CD4-positive, alpha-beta T cell treated with Interleukin-17A for 1 hour (primary cell): ENCODE results near the gene SELENOT.
"Not testable (repeated sequence)": the region's sequence is repeated elsewhere in the genome, so short reads cannot be mapped to it uniquely, and the experiment has no call there.

Source experiments
- DNase-seq: peaks from one replicate; pipeline ENCODE4 v3.0.0-alpha.2; 2020

Gene SELENOT

GRCh38 chr3:150609988-150610387, 6.9 kb downstream of the SELENOT start:
- DNase-seq: no peak

- DNase-seq: no peak
Measured at GRCh38 chr3:150610785-150611184, 7.7 kb downstream of the SELENOT start.

DNA sequence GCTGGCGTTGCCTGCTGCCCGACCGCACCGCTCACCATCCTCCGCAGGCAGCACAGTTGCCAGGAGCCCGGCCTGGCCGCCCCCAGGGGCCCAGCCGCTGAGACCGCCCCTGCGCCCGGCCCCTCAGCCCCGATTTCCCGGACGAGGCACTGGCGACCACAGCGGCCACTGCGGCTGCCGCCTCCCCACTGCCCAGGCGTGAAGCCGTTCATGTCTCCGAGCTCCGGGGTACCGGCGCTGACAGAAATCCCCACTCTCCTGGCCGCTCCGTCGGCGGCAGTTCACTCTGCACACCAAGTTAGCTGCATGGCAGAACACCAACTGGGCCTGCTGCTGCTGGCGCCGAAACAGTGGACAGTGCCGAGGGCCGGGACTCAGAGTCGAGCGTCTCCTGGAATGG, 8.5 kb downstream of the SELENOT start:
- no peak for DNase-seq

DNA sequence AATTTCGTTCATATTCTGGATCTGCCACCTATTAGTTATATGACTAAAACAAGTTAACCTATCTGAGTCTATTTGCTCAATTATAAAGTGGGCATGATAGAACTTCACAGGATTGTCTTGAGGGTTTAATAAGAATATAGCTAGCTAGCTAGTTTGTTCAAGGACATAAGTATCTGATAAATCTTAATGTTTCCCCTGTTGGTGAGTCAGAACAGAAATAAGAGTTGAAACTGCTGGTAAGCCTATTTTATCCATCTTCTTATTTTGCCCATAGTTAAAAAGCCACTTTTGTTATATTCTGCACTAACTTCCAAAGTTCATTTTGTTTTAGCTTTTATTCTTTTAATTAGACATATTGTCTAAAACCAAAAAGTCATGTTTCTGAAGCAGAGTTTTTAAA, 9.4 kb downstream of the SELENOT start:
- DNase-seq: no peak

DNA sequence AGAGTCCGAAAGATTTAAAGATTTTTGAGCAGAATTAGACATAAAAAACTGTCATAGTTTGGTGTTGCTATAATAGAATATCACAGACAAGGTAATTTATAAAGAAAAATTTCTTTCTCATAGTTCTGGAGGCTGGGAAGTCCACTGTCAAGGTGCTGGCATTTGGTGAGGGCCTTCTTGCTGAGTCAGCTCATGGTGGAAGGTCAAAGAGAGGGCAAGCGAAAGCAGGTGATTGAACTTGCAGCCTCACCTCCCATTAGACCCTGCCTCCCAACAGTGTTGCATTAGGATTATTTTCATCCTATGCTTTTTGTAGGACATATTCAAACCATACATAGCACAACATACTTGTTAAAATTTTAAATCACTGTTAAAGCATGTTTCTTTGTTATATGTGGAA, 9.9 kb downstream of the SELENOT start:
- DNase-seq: no peak

DNA sequence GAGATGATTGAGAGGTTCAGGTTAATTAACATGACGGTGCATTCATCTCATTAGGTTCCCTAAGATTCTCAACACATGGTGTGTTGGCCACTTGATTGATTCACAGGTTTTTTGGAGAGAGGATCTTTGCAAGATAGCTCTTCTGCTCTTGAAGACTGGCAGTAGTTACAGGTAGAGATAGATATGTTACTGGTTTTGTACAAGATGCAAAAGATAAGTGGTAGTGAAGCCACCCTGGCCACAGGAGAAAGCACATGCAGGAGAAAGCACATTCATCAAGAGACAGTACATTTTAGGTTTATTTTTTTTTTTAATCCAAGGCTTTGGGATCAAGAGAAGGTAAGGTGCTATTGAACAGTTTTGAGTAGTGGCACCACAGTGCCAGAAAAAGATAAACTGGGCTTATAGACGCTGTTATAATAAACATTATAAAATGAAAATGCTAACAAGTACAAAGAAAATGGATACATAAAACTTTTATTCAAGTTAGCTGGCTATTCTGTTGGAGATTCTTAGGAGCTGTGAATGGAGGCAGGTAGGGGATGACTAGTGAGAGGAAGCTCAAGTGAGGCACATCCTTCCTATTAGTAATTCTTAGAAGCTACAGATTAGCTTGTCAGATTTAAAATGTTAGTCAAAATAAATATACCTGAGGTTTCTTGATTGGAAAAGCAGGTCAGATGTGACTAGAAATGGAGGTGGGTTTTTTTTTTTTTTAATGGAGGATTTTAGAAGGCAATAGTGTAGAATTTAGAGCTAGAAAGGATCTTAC, 10.8 kb downstream of the SELENOT start:
- no peak for DNase-seq

- no peak for DNase-seq
Measured at GRCh38 chr3:150620002-150620689, 17.0 kb downstream of the SELENOT start.

- not testable (repeated sequence) for DNase-seq
Measured at GRCh38 chr3:150622955-150623354, 19.8 kb downstream of the SELENOT start.

DNA sequence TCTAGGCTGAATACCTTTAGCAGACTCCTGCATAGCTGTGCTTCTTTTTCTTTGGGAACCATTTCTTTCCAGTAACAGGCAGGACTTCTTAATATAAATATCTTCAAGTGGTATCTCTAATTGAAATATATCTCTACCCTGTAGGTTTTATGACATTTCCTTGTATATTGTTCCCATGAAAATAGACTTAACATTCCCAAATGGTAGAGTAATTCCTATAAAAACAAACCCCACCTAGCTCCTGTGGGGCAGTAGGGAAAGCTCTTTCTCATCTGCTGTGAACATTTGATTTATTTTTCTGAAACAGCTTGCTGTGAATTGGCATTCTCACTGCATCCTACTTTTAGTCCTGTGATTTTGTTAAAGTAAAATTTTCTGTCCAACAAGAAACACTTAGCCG, 20.8 kb downstream of the SELENOT start:
- DNase-seq: no peak

DNA sequence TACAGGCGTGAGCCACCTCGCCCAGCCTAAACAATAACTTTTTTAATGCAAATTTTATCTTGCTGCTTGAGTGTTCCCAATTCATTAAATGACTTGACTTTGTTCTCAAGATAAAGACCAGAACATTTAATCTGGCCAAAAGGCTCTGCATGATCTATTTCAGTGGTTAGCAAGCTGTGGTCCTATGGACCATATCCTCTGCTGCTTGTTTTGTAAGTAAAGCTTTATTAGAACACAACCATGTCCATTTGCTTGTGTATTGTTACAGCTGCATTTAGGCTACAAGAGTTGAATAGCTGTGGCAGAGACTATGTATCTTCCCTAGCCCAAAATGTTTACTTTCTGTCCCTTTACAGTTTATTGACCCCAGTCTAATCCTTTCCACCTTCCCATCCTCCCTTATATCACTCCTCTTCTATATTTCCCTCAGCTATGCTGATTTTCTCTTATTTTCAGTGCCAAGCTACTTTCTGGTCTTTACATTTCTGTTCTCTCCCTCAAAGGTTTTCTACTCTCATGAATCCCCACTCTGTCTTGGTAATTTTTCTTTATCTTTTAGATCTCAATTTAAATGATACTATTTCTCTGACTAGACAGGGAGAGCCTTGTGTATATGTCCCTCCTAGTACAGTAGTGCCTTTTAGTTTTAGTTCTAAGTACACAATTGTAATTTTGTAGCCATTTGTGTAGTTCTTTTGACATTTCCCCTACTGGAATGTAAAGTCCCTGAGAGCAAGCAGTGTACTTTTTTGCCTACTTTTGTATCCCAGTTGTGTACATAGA, 23.2 kb downstream of the SELENOT start:
- no peak for DNase-seq

- DNase-seq: no peak
Measured at GRCh38 chr3:150627557-150627956, 24.4 kb downstream of the SELENOT start.

DNA sequence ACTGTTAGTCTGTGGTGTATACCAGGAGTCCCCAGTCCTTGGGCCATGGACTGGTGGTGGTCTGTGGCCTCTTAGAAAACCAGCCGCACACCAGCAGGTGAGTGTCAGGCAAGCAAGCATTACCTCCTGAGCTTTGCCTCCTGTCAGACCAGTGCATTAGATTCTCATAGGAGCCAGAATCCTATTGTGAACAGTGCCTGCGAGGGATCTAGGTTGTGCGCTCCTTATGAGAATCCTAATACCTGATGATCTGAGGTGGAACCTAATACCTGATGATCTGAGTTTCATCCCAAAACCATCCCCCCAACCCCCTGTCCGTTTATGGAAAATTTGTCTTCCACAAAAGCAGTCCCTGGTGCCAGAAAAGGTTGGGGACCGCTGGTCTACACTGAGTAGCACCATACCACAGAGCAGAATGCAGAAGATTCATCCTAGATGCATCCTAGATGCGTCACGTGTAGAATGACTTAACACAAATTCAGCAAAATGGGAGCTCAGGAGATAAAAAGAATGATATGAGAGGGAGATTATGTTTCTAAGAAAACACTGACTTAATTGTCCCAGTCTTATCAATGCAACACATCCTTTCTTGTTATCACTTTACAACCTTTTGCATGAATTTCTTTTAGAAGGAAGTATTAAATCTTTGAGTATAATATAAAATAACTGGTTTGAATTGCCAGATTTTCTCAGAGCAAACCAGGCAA, 28.5 kb downstream of the SELENOT start:
- DNase-seq: no peak

DNA sequence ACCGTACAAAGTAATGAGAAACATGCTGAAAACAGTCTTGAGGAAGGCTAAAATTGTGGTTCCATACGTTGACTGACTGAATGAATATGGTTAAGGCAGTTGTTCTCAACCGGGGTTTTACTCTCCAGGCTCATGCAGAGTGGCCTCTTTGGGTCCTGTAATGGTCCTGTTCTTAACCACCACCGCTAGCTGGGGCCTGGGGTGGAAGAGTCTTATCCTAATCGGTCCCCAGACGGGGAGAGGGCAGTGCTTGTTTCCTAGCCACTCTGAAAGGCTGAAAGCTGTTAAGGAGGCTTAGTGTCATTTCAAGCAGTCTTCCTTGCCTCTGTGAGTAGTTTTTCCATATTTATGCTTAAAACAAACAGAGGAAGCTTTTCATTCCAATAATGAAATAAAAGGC, 32.0 kb downstream of the SELENOT start:
- DNase-seq: no peak

DNA sequence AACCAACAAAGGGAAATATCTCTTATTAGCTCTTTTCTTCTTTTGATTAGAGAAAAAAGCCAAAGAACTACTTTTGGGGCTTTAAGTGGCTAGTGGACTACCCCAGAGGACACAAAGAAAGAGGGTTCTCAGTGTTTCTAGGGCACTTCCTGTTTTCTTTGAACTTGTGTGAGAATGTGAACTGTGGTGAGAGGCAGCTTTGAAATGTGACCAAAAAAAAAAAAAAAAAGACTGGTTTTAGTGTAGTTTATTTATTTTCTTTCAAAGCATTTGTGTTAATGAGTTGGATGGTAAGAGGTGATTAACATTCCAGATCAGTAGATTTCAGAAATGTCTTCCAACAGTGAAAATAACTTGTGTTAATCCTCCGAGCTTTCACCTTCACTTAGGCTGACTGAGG, 32.4 kb downstream of the SELENOT start:
- peak; percentile 63 for DNase-seq

DNA sequence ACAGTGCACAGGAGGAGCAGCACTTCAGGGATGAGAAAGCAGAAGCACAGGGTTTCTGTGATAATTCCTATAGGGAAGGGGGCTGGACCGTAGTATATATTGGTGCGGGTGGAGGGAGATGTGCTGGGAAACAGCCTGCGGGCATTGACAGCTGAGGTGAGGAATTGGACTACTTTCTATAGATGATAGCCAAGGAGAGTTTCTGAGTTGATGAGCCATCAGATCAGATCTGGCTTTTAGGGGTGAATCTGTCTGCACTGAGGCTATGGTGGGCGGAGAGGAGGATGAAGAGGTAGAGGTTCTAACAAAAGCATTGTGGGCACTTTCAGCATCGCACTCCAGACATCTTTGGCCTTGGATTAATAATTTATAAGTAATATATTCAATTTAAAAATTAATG, 33.1 kb downstream of the SELENOT start:
- no peak for DNase-seq

GRCh38 chr3:150639262-150639661, 36.1 kb downstream of the SELENOT start:
- no peak for DNase-seq

GRCh38 chr3:150640256-150640655, 37.1 kb downstream of the SELENOT start:
- DNase-seq: no peak

GRCh38 chr3:150653110-150653561, 50.0 kb downstream of the SELENOT start:
- DNase-seq: no peak

DNA sequence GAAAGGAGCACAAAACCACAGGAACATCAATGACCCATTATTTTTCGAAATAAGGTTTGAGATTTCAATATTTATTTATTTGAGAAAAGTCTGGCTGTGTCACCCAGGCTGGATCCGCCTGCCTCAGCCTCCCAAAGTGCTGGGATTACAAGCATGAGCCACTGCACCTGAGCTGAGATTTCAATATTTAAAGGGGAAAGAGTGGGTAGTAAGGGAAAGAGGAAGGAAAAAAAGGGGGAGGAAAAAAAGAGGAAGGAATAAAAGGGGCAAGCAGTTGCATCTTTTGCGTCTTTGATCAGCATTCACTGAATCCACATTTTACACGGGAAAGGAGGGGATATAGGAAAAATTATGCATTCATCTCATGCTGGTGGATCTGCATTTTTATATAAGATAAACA, 53.2 kb downstream of the SELENOT start:
- no peak for DNase-seq

DNA sequence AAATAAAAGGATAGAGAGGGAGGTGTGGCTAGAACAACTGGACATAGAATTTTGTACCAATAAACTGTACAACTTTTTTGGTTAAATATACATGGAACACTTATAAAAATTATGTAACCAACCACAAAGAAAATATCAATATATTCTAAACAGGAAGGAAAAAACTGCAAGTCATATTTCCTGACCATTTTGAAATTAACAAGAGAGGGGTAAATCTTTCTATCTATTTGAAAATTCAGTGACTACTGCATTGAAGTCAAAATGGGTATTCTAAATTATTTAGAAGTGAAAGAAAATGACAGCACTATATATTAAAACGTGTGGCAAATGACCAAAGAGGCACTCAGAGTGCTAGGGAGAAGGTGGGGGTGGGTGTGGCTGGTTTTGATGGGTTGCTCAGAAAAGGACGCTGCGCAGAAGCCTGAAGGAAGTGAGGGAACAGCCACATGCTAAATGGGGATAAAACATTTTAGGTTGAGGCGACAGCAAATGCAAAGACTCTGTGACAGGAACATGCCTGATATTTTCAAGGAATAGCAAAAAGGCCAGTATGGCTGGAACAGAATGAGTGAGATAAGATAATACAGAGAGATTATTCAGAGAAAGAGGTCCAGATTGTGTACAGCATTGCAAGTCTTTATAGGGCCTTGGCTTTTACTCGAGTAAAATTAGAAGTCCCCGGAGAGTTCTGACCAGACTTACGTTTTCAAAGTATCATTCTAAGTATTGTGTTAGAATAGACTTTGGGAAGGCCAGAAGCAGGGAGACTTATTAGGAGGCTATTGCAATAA, 59.5 kb downstream of the SELENOT start:
- no peak for DNase-seq

DNA sequence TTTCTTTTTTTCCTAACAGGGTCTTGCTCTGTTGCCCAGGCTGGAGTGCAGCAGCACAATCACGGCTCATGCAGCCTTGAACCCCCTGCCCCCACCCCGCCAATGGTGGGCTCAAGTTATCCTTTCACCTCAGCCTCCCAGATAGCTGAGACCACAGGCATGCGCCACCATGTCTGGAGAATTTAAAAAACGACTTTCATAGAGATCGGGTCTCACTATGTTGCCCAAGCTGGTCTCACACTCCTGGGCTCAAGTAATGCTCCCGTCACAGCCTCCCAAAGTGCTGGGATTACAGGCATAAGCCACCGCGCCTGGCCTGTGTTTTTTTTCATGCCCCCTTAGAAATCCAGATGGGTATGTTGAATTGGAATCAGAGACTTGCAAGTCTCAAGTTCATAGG, 60.3 kb downstream of the SELENOT start:
- no peak for DNase-seq

GRCh38 chr3:150666167-150666566, 63.0 kb downstream of the SELENOT start:
- peak; percentile 9 for DNase-seq
